Osteocyte (in vitro differentiated cells): Measurements from ENCODE around the gene AQP7. TPM values are rescaled to one million over a fixed set of nuclear protein-coding genes. Genes with fewer than 3 reads are reported as not detected.
"Not testable (repeated sequence)": the region's sequence is repeated elsewhere in the genome, so short reads cannot be mapped to it uniquely, and the experiment has no call there.

Experiments used
- DNase-seq: peaks from one replicate; pipeline ENCODE4 v3.0.0; 2021; ENCODE audit warnings: mixed read lengths; ENCODE audit not compliant: unreplicated experiment; ENCODE audit errors: extremely low spot score
- H3K27ac Mint-ChIP-seq: one replicate; pipeline ENCODE4 v1.8.0; 2021; ENCODE audit warnings: mild to moderate bottlenecking, mixed read lengths; ENCODE audit not compliant: unreplicated experiment
- H3K27me3 Mint-ChIP-seq: one replicate; pipeline ENCODE4 v1.8.0; 2021; ENCODE audit warnings: mixed read lengths; ENCODE audit not compliant: unreplicated experiment
- H3K36me3 Mint-ChIP-seq: one replicate; pipeline ENCODE4 v1.8.0; 2021; ENCODE audit warnings: mixed read lengths; ENCODE audit not compliant: unreplicated experiment
- H3K4me1 Mint-ChIP-seq: one replicate; pipeline ENCODE4 v1.8.0; 2021; ENCODE audit warnings: mixed read lengths; ENCODE audit not compliant: unreplicated experiment
- H3K4me3 Mint-ChIP-seq: one replicate; pipeline ENCODE4 v1.8.0; 2021; ENCODE audit warnings: mild to moderate bottlenecking, moderate library complexity, mixed read lengths; ENCODE audit not compliant: unreplicated experiment
- H3K9me3 Mint-ChIP-seq: one replicate; pipeline ENCODE4 v1.8.0; 2021; ENCODE audit warnings: mixed read lengths; ENCODE audit not compliant: unreplicated experiment
- CTCF ChIP-seq: fragments of 200-600 bp; sonication (generic); IDR thresholded peaks from 2 replicates; pipeline ENCODE4 v1.5.0; 2021; ENCODE audit warnings: antibody characterized with exemption, mild to moderate bottlenecking, moderate library complexity
- total RNA-seq: library from RNA; stranded (reverse); gene quantifications from 2 replicates; pipeline ENCODE4 v1.2.1, GENCODE V29; 2021

Gene AQP7
- total RNA-seq, 1 donor from 2014 or later = not detected

DNA sequence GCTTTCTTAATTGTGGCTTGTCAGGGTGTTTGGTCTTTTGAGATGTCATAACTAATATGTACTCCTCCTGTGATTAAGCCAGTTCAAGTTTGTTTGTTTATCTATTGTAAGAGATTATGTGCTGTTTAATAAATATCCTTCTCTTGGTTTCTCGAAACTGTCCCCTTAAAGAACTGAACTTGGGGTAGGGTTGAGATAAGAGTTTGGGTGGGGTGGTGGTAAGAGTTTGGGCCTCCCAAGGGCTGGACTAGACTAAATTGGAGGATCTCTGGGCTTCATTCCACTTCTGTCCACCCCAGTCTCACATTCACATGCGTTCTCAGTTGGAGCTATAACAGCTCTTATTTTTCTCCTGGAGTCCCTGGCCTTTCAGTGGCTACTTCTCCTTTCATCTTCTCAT lies 38.2 kb downstream of the AQP7 start:
- no peaks in the 10 kb centered on the region for H3K27me3 Mint-ChIP-seq
- no peak for TF ChIP-seq CTCF
- no peak overlapping the region for H3K4me3 Mint-ChIP-seq

GRCh38 chr9:33358641-33359040 lies 43.7 kb downstream of the AQP7 start:
- not testable (repeated sequence) for H3K4me3 Mint-ChIP-seq, H3K27me3 Mint-ChIP-seq, H3K9me3 Mint-ChIP-seq, H3K4me1 Mint-ChIP-seq, H3K27ac Mint-ChIP-seq, DNase-seq
- peaks cover 36% of the 10 kb centered on the region for H3K36me3 Mint-ChIP-seq

More for the DNA sequence above, 38.2 kb downstream of the AQP7 start:
- H3K36me3 Mint-ChIP-seq = peaks cover 42% of the 10 kb centered on the region
- no peak overlapping the region for H3K27ac Mint-ChIP-seq
- H3K9me3 Mint-ChIP-seq = no peaks in the 10 kb centered on the region
- no peak for DNase-seq
- no peaks in the 10 kb centered on the region for H3K4me1 Mint-ChIP-seq

DNA sequence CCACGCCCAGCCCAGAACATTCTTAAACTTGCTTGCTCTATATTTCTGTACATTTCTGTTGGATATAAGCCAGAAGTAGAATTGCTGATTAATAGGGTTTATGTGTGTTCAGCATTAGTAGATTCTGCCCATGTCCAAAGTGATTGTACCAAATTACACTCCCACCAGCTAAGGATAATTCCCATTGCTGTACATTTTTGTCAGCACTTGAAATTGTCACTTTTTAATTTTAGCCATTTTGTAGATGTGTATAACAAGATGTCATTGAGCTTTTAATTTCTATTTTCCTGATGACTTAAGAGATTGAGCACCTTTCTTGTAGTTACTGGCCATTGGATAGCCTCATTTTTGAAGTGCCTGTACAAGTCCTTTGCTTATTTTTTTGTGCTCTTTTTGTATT lies 46.4 kb downstream of the AQP7 start:
- H3K4me3 Mint-ChIP-seq = no peak overlapping the region
- H3K9me3 Mint-ChIP-seq = no peaks in the 10 kb centered on the region
- no peaks in the 10 kb centered on the region for H3K27me3 Mint-ChIP-seq
- H3K36me3 Mint-ChIP-seq = peaks cover 34% of the 10 kb centered on the region
- no peak for DNase-seq
- H3K27ac Mint-ChIP-seq = no peak overlapping the region
- TF ChIP-seq CTCF = no peak
- H3K4me1 Mint-ChIP-seq = no peaks in the 10 kb centered on the region

- DNase-seq = no peak
- Mint-ChIP-seq H3K36me3 (peaks cover 34% of the 10 kb centered on the region), H3K4me3 (no peak overlapping the region), H3K9me3 (no peaks in the 10 kb centered on the region), H3K27me3 (no peaks in the 10 kb centered on the region), H3K4me1 (peaks cover 2% of the 10 kb centered on the region), H3K27ac (no peak overlapping the region)
- TF ChIP-seq CTCF = no peak
Observed at GRCh38 chr9:33354651-33355211, 47.6 kb downstream of the AQP7 start.

DNA sequence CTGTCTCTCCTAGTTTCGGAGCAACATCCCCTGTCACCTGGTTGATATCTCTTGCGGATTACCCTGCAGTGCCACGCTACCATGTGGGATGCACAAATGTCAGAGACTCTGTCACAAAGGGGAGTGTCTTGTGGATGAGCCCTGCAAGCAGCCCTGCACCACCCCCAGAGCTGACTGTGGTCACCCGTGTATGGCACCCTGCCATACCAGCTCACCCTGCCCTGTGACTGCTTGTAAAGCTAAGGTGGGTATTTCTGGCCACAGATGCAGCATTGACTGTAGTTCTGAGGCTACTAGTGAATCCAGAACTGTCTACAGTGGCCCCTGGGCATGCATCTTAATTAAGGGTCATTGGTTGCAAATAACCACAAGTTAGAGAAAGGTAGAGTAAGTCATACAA lies 50.8 kb downstream of the AQP7 start:
- Mint-ChIP-seq H3K27ac (peak overlapping the region; percentile 23), H3K4me1 (peaks cover 2% of the 10 kb centered on the region), H3K36me3 (peaks cover 49% of the 10 kb centered on the region), H3K27me3 (no peaks in the 10 kb centered on the region), H3K9me3 (peaks cover 4% of the 10 kb centered on the region), H3K4me3 (no peak overlapping the region)
- no peak for DNase-seq
- no peak for TF ChIP-seq CTCF

DNA sequence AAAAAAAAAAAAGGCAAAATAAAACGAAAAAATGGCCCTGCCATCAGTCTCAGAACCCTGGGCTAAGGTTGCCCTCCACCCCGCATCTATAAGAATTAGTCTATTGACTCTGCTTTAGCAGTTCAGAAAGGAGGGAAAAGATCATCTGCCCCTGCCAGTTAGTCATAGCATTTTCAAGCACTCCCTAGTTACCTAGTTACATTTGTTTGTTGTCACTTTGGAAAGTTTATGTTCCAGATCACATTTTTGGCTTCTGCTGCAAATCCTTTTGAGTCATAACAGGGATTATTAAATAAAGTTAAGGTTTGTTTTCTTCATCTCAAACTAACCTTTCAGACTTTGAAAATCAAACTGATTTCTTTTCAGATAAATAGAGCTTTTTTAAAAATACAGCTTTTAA lies 52.1 kb downstream of the AQP7 start:
- H3K4me1 Mint-ChIP-seq = peaks cover 2% of the 10 kb centered on the region
- no peak for TF ChIP-seq CTCF
- H3K27me3 Mint-ChIP-seq = no peaks in the 10 kb centered on the region
- H3K27ac Mint-ChIP-seq = peak overlapping the region; percentile 29
- no peak overlapping the region for H3K4me3 Mint-ChIP-seq
- peaks cover 4% of the 10 kb centered on the region for H3K9me3 Mint-ChIP-seq
- no peak for DNase-seq
- H3K36me3 Mint-ChIP-seq = peaks cover 51% of the 10 kb centered on the region
